Measurements from ENCODE around the gene ZIC5.
"Not testable (repeated sequence)": the region's sequence is repeated elsewhere in the genome, so short reads cannot be mapped to it uniquely, and the experiment has no call there.

Gene ZIC5

DNA sequence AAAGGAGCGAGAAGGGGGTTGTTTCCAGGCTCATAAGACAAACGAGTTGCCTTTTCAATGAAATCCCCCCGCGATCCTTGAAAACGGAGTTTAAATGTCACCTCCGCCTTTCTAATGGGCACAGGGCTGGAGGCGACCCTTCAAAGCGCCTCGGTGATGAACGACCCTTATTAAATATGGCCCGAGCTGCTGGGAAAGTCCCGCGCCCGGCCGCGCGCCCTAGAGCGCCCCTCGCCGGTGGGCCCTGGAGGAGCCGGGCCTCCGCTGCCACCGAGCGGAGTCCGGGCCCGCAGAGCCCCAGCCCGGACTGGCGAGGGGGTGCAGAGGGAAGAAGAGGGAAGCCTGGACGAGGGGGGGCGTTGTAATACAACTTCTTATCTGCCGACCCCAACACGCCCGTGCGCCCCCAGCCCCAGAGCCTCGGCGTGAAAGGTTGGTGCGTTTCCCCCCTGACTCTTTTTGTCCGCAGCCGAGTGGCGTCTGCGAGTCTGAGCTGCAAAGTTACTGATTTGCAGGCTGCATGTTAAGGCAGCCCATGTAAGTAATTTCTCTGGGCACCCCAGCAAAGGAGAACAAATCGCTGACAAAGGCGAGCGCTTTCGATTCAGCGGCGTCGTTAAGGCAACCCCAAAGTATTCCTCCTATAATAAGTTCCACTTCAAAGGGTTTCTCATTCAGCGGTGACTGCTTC, 11.9 kb downstream of the ZIC5 start:
- no peak for DNase-seq (ENCODE audit: low spot score)

- DNase-seq (ENCODE audit: low spot score): no peak
These were observed 12.4 kb downstream of the ZIC5 start for GRCh38 chr13:99959127-99959539.

GRCh38 chr13:99958406-99959126, 13.0 kb downstream of the ZIC5 start:
- no peak for DNase-seq (ENCODE audit: low spot score)

DNA sequence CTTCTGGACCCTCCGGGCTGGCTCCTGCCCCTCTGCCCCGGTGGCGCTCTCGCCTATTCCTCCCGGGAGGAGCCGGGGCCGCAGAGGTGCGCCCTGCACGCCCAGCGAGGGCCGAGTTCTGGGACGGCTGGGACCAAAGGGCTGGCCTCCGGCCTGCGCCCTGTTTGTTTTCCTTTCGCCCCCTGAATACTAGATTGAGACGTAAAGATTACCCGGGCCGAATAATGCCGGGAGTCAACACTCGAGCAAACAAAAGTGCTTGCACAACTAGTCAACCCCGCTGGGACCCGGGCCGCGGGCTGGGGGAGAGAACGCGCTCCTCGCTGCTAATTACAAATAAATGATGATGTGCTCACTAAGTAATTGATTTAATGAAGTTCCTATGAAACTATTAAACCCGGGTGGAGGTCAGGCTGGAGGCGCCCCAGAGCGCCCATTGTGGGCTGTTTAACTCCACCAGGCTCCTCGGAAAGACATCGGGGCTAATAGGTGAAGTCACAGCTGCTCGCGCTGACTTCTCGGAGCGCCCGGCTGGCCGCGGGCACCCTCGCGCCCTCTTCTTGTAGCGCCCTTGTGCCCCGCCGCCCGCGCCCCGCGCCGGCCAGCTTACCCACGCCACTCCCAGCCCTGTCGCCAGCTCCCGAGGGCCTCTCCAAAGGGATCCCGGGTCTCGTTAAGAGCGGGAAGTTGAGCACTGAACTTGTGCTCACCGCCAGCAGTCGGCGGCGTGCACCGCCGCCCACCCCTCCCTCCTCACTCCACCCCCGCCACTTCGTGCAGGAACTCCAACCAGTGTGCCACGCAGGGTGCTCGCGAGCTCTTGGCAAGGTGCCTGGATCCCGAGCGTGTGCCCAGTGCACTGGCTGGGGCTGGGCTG, 14.9 kb downstream of the ZIC5 start:
- no peak for DNase-seq (ENCODE audit: low spot score)

DNA sequence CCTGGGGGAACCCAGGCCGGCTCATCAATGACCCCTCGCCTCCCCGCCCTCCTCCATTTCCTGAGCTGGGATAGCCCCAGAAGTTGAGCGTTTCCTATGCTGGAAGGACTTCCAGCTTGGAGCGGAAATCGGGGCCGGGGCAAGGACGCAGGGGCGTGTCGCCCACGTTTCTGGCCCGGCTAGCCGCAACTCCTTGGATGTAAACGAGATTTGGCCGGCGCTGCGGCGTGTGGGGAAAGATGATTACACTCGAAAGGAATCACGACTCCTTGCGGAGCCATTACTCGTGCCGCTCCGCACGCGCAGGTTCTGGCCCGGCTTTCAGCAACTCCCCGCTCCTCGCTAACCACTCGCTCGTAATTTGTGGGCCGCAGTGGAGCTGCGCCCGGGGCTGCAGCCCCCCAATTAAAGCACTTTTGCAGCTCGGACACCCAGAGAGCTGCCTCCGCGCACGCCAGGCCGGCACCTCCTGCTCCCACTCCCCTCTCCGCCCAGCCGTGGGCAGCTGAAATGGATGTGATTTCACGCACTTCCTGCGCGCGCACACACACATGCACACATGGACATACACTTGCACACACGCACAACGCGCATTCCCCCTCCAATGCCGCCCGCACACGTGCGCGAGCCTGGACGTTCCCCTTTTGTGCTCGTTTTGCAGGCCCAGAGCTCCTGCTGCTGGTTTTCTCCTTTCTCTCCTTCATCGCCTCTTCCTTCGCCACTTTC, 15.7 kb downstream of the ZIC5 start:
- no peak for DNase-seq (ENCODE audit: low spot score)

- no peak for DNase-seq (ENCODE audit: low spot score)
These were observed 16.3 kb downstream of the ZIC5 start for GRCh38 chr13:99955107-99955746.

DNA sequence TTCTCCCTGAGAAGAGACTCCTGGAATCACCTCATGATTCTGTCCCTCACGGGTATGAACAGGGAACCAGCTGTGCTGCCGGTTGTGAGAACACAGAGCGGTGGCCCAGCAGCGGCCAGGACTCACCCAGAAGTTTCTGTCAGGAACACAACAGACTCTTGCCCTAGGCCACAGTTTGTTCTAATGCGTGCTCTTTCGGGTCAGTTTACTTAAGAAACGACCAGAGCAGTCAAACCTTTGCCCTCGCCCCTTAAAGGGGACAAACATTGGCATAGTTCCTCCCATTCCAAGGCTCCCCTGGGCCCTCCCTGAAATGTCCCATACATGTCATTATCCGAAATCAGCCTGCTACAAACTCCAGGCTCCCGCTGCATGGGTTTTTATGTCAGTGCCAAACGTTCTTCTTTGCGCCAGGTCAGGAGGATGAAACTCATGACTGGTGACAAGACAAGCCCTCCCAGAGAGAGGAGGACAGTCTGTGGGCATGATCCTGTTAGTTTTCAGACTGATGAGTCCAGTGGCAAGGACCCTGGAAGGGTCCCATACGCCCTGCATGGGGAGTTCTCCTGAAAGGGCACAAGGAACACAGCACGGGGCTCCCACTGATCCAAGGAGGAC, 18.3 kb downstream of the ZIC5 start:
- no peak for DNase-seq (ENCODE audit: low spot score)

DNA sequence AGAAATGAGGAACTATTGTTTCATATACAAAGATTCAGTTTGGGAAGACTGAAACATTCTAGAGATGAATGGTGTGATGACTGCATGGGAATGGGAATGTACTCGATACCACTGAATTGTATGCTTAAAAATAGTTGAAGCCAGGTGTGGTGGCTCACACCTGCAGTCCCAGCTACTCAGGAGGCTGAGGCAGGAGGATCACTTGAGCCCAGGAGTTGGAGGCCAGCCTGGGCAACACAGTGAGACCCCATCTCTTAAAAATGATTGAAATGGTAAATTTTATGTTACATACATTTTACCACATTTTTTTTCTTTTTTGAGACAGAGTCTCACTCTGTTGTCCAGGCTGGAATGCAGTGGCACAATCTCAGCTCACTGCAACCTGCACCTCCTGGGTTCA, 19.9 kb downstream of the ZIC5 start:
- not testable (repeated sequence) for DNase-seq (ENCODE audit: low spot score)

GRCh38 chr13:99949679-99950413, 21.7 kb downstream of the ZIC5 start:
- DNase-seq (ENCODE audit: low spot score): no peak

DNA sequence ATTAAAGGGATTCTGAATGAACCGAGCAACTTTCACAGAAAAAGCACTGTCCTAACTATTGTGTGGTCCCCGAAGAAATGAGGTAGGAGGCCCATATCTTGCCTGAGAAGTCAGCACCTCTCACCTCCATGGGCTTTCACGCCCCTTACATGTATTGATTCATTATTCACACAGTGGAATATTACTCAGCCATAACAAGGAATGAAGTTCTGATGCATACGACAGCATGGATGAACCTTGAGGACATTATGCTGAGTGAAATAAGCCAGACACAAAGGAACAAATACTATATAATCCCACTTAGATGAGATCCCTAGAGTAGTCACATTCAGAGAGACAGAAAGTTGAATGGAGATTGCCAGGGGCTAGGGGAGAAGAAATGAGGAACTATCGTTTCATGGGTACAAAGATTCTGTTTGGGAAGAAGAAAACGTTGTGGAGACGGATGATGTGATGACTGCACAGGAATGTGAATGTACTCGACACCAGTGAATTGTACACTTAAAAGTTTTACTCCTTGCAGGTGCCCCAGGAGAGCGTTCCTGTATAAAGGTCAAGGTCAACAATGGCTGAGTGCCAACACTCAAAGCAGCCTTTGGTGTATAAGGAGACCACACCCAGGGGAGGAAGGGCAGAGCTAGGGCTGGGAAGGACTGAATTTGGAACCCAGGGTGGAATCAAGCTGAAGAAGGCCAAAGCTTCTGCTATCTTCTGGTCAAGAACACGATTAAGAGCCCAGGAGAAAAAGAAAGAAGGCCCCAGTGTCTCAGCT, 22.5 kb downstream of the ZIC5 start:
- no peak for DNase-seq (ENCODE audit: low spot score)

DNA sequence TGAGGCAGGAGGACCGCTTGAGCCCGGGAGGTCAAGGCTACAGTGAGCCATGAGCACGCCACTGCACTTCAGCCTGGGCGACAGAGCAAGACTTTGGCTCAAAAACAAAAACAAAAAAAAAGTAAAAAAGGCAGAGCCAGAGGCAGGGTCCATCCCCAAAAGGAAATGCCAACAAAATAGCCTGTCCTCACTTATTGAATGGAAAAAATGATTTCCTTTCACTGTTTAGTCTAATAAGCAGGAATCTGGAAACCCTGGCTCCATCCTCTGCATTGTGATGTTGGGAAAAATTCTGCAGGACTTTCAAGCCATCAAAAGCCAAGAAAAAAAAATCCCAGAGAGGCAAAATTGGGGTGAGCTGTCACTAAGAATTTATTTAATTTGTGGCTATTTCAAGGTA, 23.2 kb downstream of the ZIC5 start:
- no peak for DNase-seq (ENCODE audit: low spot score)

- no peak for DNase-seq (ENCODE audit: low spot score)
These were observed 23.9 kb downstream of the ZIC5 start for GRCh38 chr13:99947666-99948065.

DNA sequence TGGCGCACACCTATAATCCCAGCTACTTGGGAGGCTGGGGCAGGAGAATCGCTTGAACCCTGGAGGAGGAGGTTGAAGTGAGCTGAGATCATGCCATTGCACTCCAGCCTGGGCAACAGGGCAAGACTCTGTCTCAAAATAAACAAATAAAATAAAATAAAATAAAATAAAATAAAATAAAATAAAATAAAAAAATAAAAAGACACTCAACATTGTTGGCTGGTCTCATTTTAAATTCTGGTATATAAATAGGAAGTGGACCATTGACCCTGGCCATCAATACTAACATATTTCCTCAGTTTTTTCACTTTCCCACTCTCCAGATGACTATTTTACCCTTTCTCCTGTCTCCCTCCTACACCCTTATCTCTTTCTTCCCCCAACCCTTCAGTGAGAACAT, 26.1 kb downstream of the ZIC5 start:
- not testable (repeated sequence) for DNase-seq (ENCODE audit: low spot score)

- DNase-seq (ENCODE audit: low spot score): no peak
These were observed 27.0 kb downstream of the ZIC5 start for GRCh38 chr13:99944606-99945005.

DNA sequence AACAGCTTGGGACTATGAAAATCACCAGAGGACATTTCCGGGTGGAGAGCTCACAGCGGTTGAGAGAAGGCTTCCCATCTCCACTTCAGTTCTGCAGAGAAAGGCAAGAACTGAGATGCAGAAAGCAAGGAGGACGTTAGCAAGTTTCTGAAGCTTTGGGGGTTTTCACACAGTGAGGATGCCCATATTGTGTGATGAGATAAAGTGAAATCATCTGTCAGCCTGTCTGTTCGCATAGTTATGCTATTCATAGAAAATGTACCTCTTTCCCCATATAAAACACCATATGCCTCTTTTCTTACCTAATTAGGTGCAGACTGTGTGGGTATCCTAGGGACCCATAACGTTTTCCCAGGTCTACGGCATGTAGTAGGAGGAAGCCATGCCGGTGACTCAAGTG, 27.5 kb downstream of the ZIC5 start:
- no peak for DNase-seq (ENCODE audit: low spot score)

DNA sequence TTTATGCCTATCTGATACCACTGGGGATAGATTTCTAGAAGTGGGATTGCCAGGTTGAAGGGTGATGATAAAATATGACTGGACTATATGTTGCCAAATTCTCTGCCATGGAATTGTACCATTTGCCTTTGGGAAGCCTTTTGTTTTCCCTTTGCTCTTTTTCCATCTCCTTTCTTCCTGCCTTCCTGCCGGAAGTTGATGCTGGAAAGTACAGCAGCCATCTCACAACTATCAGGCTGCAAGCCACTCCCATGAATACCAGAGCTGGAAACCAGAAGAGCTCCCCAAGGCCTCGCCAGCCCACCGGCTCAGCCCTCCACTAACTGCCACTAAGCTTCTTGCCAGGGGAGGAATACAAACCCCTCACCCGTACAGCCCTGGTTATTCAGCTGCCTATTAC, 29.7 kb downstream of the ZIC5 start:
- DNase-seq (ENCODE audit: low spot score): no peak

DNA sequence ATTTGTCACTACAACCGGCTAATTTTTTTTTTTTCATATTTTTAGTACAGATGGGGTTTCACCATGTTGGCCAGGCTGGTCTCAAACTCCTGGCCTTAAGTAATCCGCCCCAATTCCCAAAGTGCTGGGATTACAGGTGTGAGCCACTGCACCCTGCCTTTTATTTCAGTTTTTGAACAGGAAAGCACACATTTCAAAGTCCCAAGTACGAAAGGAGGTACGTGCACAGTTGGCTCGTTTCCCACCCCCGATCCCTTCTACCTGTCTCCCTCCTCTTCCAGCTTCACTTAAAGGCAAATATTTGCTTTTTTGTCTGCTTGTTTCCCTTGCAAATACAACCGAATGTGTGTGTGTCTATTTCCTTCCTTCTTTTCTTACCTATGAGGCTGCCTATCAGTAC, 30.5 kb downstream of the ZIC5 start:
- DNase-seq (ENCODE audit: low spot score): no peak

GRCh38 chr13:99938635-99939034, 32.9 kb downstream of the ZIC5 start:
- no peak for DNase-seq (ENCODE audit: low spot score)

GRCh38 chr13:99935772-99936171, 35.8 kb downstream of the ZIC5 start:
- DNase-seq (ENCODE audit: low spot score): no peak

DNA sequence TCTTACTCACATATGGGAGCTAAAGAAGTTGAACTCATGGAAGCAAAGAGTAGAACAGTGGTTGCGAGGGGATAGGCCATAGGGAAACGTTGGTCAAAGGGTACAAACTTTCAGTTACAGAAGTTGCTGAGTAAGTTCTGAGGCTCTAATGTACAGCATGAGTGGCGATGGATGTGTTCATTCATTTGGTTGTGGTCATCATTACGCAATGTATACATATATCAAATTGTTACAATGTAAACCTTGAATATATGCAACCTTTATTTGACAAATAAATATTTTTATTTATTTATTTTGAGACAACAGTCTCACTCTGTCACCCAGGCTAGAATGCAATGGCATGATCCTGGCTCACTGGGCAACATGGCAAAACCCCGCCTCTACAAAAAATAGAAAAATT, 38.7 kb downstream of the ZIC5 start:
- DNase-seq (ENCODE audit: low spot score): no peak
